Kidney (tissue), 22 donors: ENCODE data around the gene ZC3H11A. TPM values are rescaled to one million over a fixed set of nuclear protein-coding genes. Genes with fewer than 3 reads are reported as not detected.
"Not testable (repeated sequence)": the region's sequence is repeated elsewhere in the genome, so short reads cannot be mapped to it uniquely, and the experiment has no call there.

ENCODE experiments used
- DNase-seq, 5 donors: peaks; one replicate each; pipeline ENCODE4 v3.0.0-alpha.2; 2013 to 2020
- FAIRE-seq: peaks from 2 replicates; lab custom pipeline; 2012; peaks lifted over from hg19 to GRCh38; lab: Jason Lieb, UNC
- H3K27ac ChIP-seq, 2 donors: one replicate each; pipeline ENCODE4 v1.7.0; 2013; ENCODE audit warnings: low read depth in 2 of 2, low read length in 2 of 2, inconsistent platforms in 1 of 2
- H3K27me3 ChIP-seq: one replicate; pipeline ENCODE4 v1.7.1; 2013; ENCODE audit warnings: low read length, inconsistent platforms; ENCODE audit not compliant: control insufficient read depth, insufficient read depth
- H3K36me3 ChIP-seq, 3 donors: one replicate each; pipeline versions ENCODE4 v1.7.0 to v1.7.1; 2013; ENCODE audit warnings: low read length in 3 of 3, control low read depth in 1 of 3, inconsistent platforms in 1 of 3; ENCODE audit not compliant: insufficient read depth in 3 of 3, control insufficient read depth in 2 of 3
- H3K4me1 ChIP-seq, 3 donors: one replicate each; pipeline versions ENCODE4 v1.7.0 to v1.7.1; 2013; ENCODE audit warnings: low read length in 3 of 3, inconsistent platforms in 1 of 3, low read depth in 1 of 3; ENCODE audit not compliant: control insufficient read depth in 2 of 3, insufficient read depth in 2 of 3
- H3K4me3 ChIP-seq, 3 donors: one replicate each; pipeline versions ENCODE4 v1.7.0 to v1.8.1; 2013; ENCODE audit warnings: low read length in 3 of 3, control low read depth in 1 of 3, inconsistent platforms in 1 of 3
- H3K9ac ChIP-seq, 3 donors: one replicate each; pipeline versions ENCODE4 v1.7.0 to v1.7.1; 2013; ENCODE audit warnings: low read length in 3 of 3, control low read depth in 1 of 3, inconsistent platforms in 1 of 3
- H3K9me3 ChIP-seq, 3 donors: one replicate each; pipeline versions ENCODE4 v1.7.0 to v1.7.1; 2013; ENCODE audit warnings: low read length in 3 of 3, control low read depth in 1 of 3, inconsistent platforms in 1 of 3; ENCODE audit not compliant: control insufficient read depth in 2 of 3, insufficient read depth in 1 of 3
- CTCF ChIP-seq: IDR thresholded peaks from 3 replicates; pipeline ENCODE4 v1.5.1; 2012; ENCODE audit warnings: mild to moderate bottlenecking, moderate library complexity, borderline replicate concordance; ENCODE audit not compliant: insufficient read depth; ENCODE audit errors: extremely low read depth
- intact Hi-C: fragments of 100-400 bp; cut with DNase I; formaldehyde crosslinking; loops from one replicate; pipeline ENCODE4 v1.11.1; 2022
- long read RNA-seq, 10 donors: library from polyadenylated mRNA in 1 of 10; unstranded in 1 of 10; transcript quantifications; one replicate each; pipeline ENCODE4 v2.0.0 and lab custom pipeline, GENCODE V29; 2021 to 2026
- polyA plus RNA-seq: library from polyadenylated mRNA; stranded (reverse); fragments of 350-450 nt; fragmentation: Illumina TruSeq; extraction: RNeasy Lipid Tissue Mini Kit (QIAGEN cat#74804); gene quantifications from one replicate; pipeline ENCODE4 v1.2.3, GENCODE V29; 2014; ENCODE audit warnings: low read depth, low replicate concordance; ENCODE audit not compliant: insufficient read depth
- total RNA-seq: library from RNA; stranded (reverse); fragmentation: NEBNext Ultra II Directional; extraction: Animal tissue kit (Norgen Biotek cat#: 25700); gene quantifications from one replicate; pipeline ENCODE4 v1.2.1, GENCODE V29; 2021
- donor health status: control.
- donor health status: control.
- donor health status: control.
- donor health status: control.
- donor health status: control.
- donor health status: DM: yes; HTN: yes; CAD: no.
- donor health status: Normal renal cell carcinoma (clear cell type).

Gene ZC3H11A
- total RNA-seq (63.4 TPM), polyA plus RNA-seq (38.6 TPM)
- long read RNA-seq, donor 1, partial matches to known transcripts, result 40 of 41 reads
- long read RNA-seq, donor 1, other reads (novel, unspliced or antisense), result 0 of 41 reads
- long read RNA-seq, donor 2, partial matches to known transcripts, result 59 of 62 reads
- long read RNA-seq, donor 2, other reads (novel, unspliced or antisense), result 0 of 62 reads
- long read RNA-seq, donor 3, partial matches to known transcripts, result 107 of 112 reads
- long read RNA-seq, donor 3, other reads (novel, unspliced or antisense), result 0 of 112 reads
- long read RNA-seq, donor 4, partial matches to known transcripts, result 36 of 39 reads
- long read RNA-seq, donor 4, other reads (novel, unspliced or antisense), result 0 of 39 reads
- long read RNA-seq, donor 5, partial matches to known transcripts, result 7 of 7 reads
- long read RNA-seq, donor 5, other reads (novel, unspliced or antisense), result 0 of 7 reads
- long read RNA-seq, donor 6, partial matches to known transcripts, result 27 of 31 reads
- long read RNA-seq, donor 6, other reads (novel, unspliced or antisense), result 0 of 31 reads
- long read RNA-seq, donor 7, full-length matches to known transcripts, result 1 of 11 reads
- long read RNA-seq, donor 7, partial matches to known transcripts, result 7 of 11 reads
- long read RNA-seq, donor 7, other reads (novel, unspliced or antisense), result 3 of 11 reads
- long read RNA-seq, donor 8, full-length matches to known transcripts, result 4 of 39 reads
- long read RNA-seq, donor 8, partial matches to known transcripts, result 35 of 39 reads
- long read RNA-seq, donor 8, other reads (novel, unspliced or antisense), result 0 of 39 reads
- long read RNA-seq, donor 9, partial matches to known transcripts, result 9 of 10 reads
- long read RNA-seq, donor 9, other reads (novel, unspliced or antisense), result 0 of 10 reads
- long read RNA-seq, donor 10, full-length matches to known transcripts, result 5 of 75 reads
- long read RNA-seq, donor 10, partial matches to known transcripts, result 70 of 75 reads
- long read RNA-seq, donor 10, other reads (novel, unspliced or antisense), result 0 of 75 reads

GRCh38 chr1:203795441-203796235 is at the start of gene ZC3H11A, which contains the start of gene ZBED6:
Gene ZC3H11A, plus strand, starts transcription at chr1:203795623. Its CDS starts 21,448 bp downstream, at chr1:203817071.
Gene ZBED6, plus strand, starts transcription at chr1:203795623. Its CDS starts 1,900 bp downstream, at chr1:203797523.
- intact Hi-C loops, result no loop called here
- H3K27ac ChIP-seq, result peak within 1 kb of the TSS; percentile 97 to 98
- no peaks in the 10 kb centered on the region for H3K9me3 ChIP-seq
- H3K4me3 ChIP-seq, result peak within 1 kb of the TSS; percentile 86 to 97 (median 95)
- peaks cover 3 to 16% (median 14%) of the 10 kb centered on the region in 3 donors for H3K4me1 ChIP-seq
- FAIRE-seq, result peak; percentile 84
- H3K9ac ChIP-seq, result peak within 1 kb of the TSS; percentile 82 to 98 (median 88)
- peak; percentile 98 to 100 (median 99) for DNase-seq
- peaks cover 0 to 5% (median 0%) of the 10 kb centered on the region in 3 donors for H3K36me3 ChIP-seq
- H3K27me3 ChIP-seq, result no peaks in the 10 kb centered on the region
- TF ChIP-seq CTCF, result no peak

- no peaks in the 10 kb centered on the region for H3K27me3 ChIP-seq
- FAIRE-seq (no peak), DNase-seq (no peak)
- no peaks in the 10 kb centered on the region for H3K36me3 ChIP-seq
- H3K4me3 ChIP-seq, result no peak overlapping the region
- no peak for TF ChIP-seq CTCF
- H3K9ac ChIP-seq, result no peak overlapping the region
- no peaks in the 10 kb centered on the region for H3K9me3 ChIP-seq
- H3K27ac ChIP-seq, result no peak overlapping the region
- no peaks in the 10 kb centered on the region for H3K4me1 ChIP-seq
- intact Hi-C loops, result no loop called here
Measured at GRCh38 chr1:203746281-203746680, 49.1 kb upstream of the ZC3H11A start.

GRCh38 chr1:203751051-203751450 is 44.4 kb upstream of the ZC3H11A start:
- TF ChIP-seq CTCF, result no peak

GRCh38 chr1:203751618-203752361 is 43.6 kb upstream of the ZC3H11A start:
- H3K36me3 ChIP-seq, H3K27me3 ChIP-seq, DNase-seq, H3K4me3 ChIP-seq, H3K4me1 ChIP-seq, H3K9ac ChIP-seq, H3K27ac ChIP-seq, FAIRE-seq, intact Hi-C loops, H3K9me3 ChIP-seq: not testable (repeated sequence)

More at GRCh38 chr1:203751051-203751450, 44.4 kb upstream of the ZC3H11A start:
- intact Hi-C loops, result no loop called here
- no peak for FAIRE-seq
- Histone ChIP-seq H3K9ac (no peak overlapping the region), H3K4me1 (no peaks in the 10 kb centered on the region), H3K9me3 (no peaks in the 10 kb centered on the region), H3K36me3 (no peaks in the 10 kb centered on the region), H3K27ac (no peak overlapping the region), H3K4me3 (no peak overlapping the region), H3K27me3 (no peaks in the 10 kb centered on the region)
- no peak for DNase-seq
